C4-2B (cell line): Measurements from ENCODE around the gene TALDO1.

Experiments
- H3K27ac ChIP-seq: fragments of 450-650 bp; 2 replicates; pipeline ENCODE4 v1.5.1; 2017
- CTCF ChIP-seq: fragments of 450-650 bp; conservative IDR thresholded peaks from 2 replicates; pipeline ENCODE4 v1.5.1; 2017; ENCODE audit warnings: mild to moderate bottlenecking
- ZFX ChIP-seq: fragments of 450-650 bp; IDR thresholded peaks from 2 replicates; pipeline ENCODE4 v1.6.1; 2017

Gene TALDO1

GRCh38 chr11:724049-724777, 23.1 kb upstream of the TALDO1 start:
- TF ChIP-seq CTCF (no peak), ZFX (no peak)
- H3K27ac ChIP-seq, result no peak overlapping the region

GRCh38 chr11:724778-725386, 22.4 kb upstream of the TALDO1 start:
- H3K27ac ChIP-seq, result no peak overlapping the region
- TF ChIP-seq CTCF, result no peak
- no peak for TF ChIP-seq ZFX

GRCh38 chr11:725624-726202, 21.6 kb upstream of the TALDO1 start:
- TF ChIP-seq CTCF (no peak), ZFX (no peak)
- H3K27ac ChIP-seq, result no peak overlapping the region

- TF ChIP-seq CTCF, result no peak
- no peak for TF ChIP-seq ZFX
- H3K27ac ChIP-seq, result no peak overlapping the region
These were observed 20.7 kb upstream of the TALDO1 start for GRCh38 chr11:726278-727220.

GRCh38 chr11:727281-727701, 20.0 kb upstream of the TALDO1 start:
- H3K27ac ChIP-seq, result no peak overlapping the region
- TF ChIP-seq CTCF (no peak), ZFX (no peak)

- H3K27ac ChIP-seq, result no peak overlapping the region
These were observed 19.2 kb upstream of the TALDO1 start for GRCh38 chr11:727859-728748.

More at GRCh38 chr11:727859-728748, 19.2 kb upstream of the TALDO1 start:
- TF ChIP-seq ZFX (no peak), CTCF (peak; percentile 98)
